HEK293 (cell line): ENCODE measurements around the gene RBFOX2.
A peak's percentile ranks its signal among the peaks of the same experiment; 100 is the strongest.

ENCODE experiments used
- CTCF ChIA-PET: fragments of 350-600 bp; formaldehyde crosslinking; extraction: SDS; loops from one replicate; lab custom pipeline; 2021; ENCODE audit warnings: antibody characterized with exemption; lab: Yijun Ruan, JAX
- POLR2A ChIA-PET: fragments of 300-600 bp; formaldehyde crosslinking; extraction: SDS; loops from one replicate; lab custom pipeline; 2020; ENCODE audit warnings: antibody characterized with exemption, inconsistent platforms; lab: Yijun Ruan, JAX
- H3K27ac ChIP-seq: fragments of 200-500 bp; sonication (Bioruptor generic); 2 replicates; pipeline ENCODE4 v1.5.1; 2014; ENCODE audit warnings: low read depth, low read length, control low read depth, inconsistent platforms; ENCODE audit errors: extremely low read depth
- H3K36me3 ChIP-seq, 2 experiments: fragments of 200-500 bp in 1 of 2; sonication (Bioruptor generic) in 1 of 2; 1 replicate in 1 of 2; 2 replicates in 1 of 2; pipeline ENCODE4 v1.5.1; 2014 to 2017; ENCODE audit warnings: inconsistent platforms in 2 of 2, low read length in 2 of 2; ENCODE audit not compliant: control insufficient read depth in 2 of 2, insufficient read depth in 1 of 2
- H3K4me1 ChIP-seq: fragments of 200-500 bp; sonication (Bioruptor generic); 2 replicates; pipeline ENCODE4 v1.5.1; 2014; ENCODE audit warnings: mild to moderate bottlenecking, low read length, inconsistent platforms; ENCODE audit not compliant: control insufficient read depth, insufficient read depth
- H3K4me3 ChIP-seq: 2 replicates; pipeline ENCODE4 v1.5.1; 2011; ENCODE audit warnings: low read depth, mild to moderate bottlenecking, control low read depth, low read length, moderate library complexity
- H3K9me3 ChIP-seq: fragments of 200-500 bp; sonication (Bioruptor generic); 2 replicates; pipeline ENCODE4 v1.5.1; 2014; ENCODE audit warnings: low read depth, low read length, inconsistent platforms; ENCODE audit not compliant: control insufficient read depth, insufficient read depth
- AEBP2 ChIP-seq: fragments of 450-650 bp; formaldehyde crosslinking; IDR thresholded peaks from 2 replicates; pipeline ENCODE4 v1.5.1; 2016; ENCODE audit warnings: missing biosample characterization, missing genetic modification characterization, borderline replicate concordance
- EGR2 ChIP-seq: fragments of 450-650 bp; formaldehyde crosslinking; IDR thresholded peaks from 2 replicates; pipeline ENCODE4 v1.5.1; 2016; ENCODE audit warnings: low read depth, missing biosample characterization, missing genetic modification characterization
- GLI2 ChIP-seq: fragments of 450-650 bp; formaldehyde crosslinking; IDR thresholded peaks from 2 replicates; pipeline ENCODE4; 2017; ENCODE audit warnings: missing biosample characterization, missing genetic modification characterization, low read depth, borderline replicate concordance
- KLF16 ChIP-seq: fragments of 450-650 bp; formaldehyde crosslinking; IDR thresholded peaks from 2 replicates; pipeline ENCODE4 v1.5.1; 2017; ENCODE audit warnings: missing biosample characterization, missing genetic modification characterization
- KLF8 ChIP-seq: fragments of 450-650 bp; formaldehyde crosslinking; IDR thresholded peaks from 2 replicates; pipeline ENCODE4 v1.5.1; 2016; ENCODE audit warnings: missing biosample characterization, missing genetic modification characterization
- KLF9 ChIP-seq: fragments of 450-650 bp; formaldehyde crosslinking; IDR thresholded peaks from 2 replicates; pipeline ENCODE4 v1.5.1; 2016; ENCODE audit warnings: missing biosample characterization, missing genetic modification characterization, low read depth
- MZF1 ChIP-seq: fragments of 450-650 bp; formaldehyde crosslinking; IDR thresholded peaks from 2 replicates; pipeline ENCODE4 v1.5.1; 2017; ENCODE audit warnings: missing biosample characterization, missing genetic modification characterization, borderline replicate concordance
- REST ChIP-seq: fragments of 450-650 bp; formaldehyde crosslinking; IDR thresholded peaks from 2 replicates; pipeline ENCODE4 v1.5.1; 2016; ENCODE audit warnings: missing biosample characterization, missing genetic modification characterization
- SETDB1 ChIP-seq: IDR thresholded peaks from one replicate; pipeline ENCODE4 v1.6.1; 2017; ENCODE audit warnings: mild to moderate bottlenecking, low read length, moderate library complexity, mixed read lengths; ENCODE audit not compliant: insufficient read length
- SP7 ChIP-seq: fragments of 450-650 bp; formaldehyde crosslinking; IDR thresholded peaks from 2 replicates; pipeline ENCODE4 v1.5.1; 2016; ENCODE audit warnings: missing biosample characterization, missing genetic modification characterization
- ZBTB1 ChIP-seq: fragments of 450-650 bp; formaldehyde crosslinking; IDR thresholded peaks from 2 replicates; pipeline ENCODE4 v1.5.1; 2016; ENCODE audit warnings: missing biosample characterization, missing genetic modification characterization
- ZBTB7A ChIP-seq: fragments of 450-650 bp; formaldehyde crosslinking; IDR thresholded peaks from 2 replicates; pipeline ENCODE4 v1.5.1; 2016; ENCODE audit warnings: low read depth, missing biosample characterization, missing genetic modification characterization
- ZFP37 ChIP-seq: fragments of 450-650 bp; formaldehyde crosslinking; IDR thresholded peaks from 2 replicates; pipeline ENCODE4 v1.5.1; 2016; ENCODE audit warnings: missing biosample characterization, missing genetic modification characterization
- ZNF10 ChIP-seq: fragments of 450-650 bp; formaldehyde crosslinking; IDR thresholded peaks from 2 replicates; pipeline ENCODE4 v1.5.1; 2017; ENCODE audit warnings: missing biosample characterization, missing genetic modification characterization
- ZNF112 ChIP-seq: fragments of 450-650 bp; formaldehyde crosslinking; IDR thresholded peaks from 2 replicates; pipeline ENCODE4 v1.5.0; 2017; ENCODE audit warnings: missing biosample characterization, missing genetic modification characterization
- ZNF184 ChIP-seq: fragments of 450-650 bp; IDR thresholded peaks from 2 replicates; pipeline ENCODE4 v1.5.1; 2018; ENCODE audit warnings: missing biosample characterization, mild to moderate bottlenecking, missing genetic modification characterization
- ZNF274 ChIP-seq, 2 experiments: fragments of 200-500 bp in 1 of 2; fragments of 450-650 bp in 1 of 2; sonication (Bioruptor generic) in 1 of 2; formaldehyde crosslinking in 1 of 2; IDR thresholded peaks; 2 replicates each; pipeline versions ENCODE4 v1.5.1 to v1.6.1; 2014 to 2016; ENCODE audit warnings: borderline replicate concordance in 1 of 2, inconsistent platforms in 1 of 2, low read length in 1 of 2, missing biosample characterization in 1 of 2, missing genetic modification characterization in 1 of 2
- ZNF391 ChIP-seq: fragments of 450-650 bp; formaldehyde crosslinking; IDR thresholded peaks from 2 replicates; pipeline ENCODE4 v1.5.1; 2016; ENCODE audit warnings: low read depth, missing biosample characterization, missing genetic modification characterization, borderline replicate concordance
- ZNF394 ChIP-seq: fragments of 450-650 bp; formaldehyde crosslinking; IDR thresholded peaks from 2 replicates; pipeline ENCODE4 v1.5.1; 2016; ENCODE audit warnings: missing biosample characterization, missing genetic modification characterization, mild to moderate bottlenecking, moderate library complexity, borderline replicate concordance
- ZNF501 ChIP-seq: fragments of 450-650 bp; formaldehyde crosslinking; IDR thresholded peaks from 2 replicates; pipeline ENCODE4 v1.5.1; 2016; ENCODE audit warnings: missing biosample characterization, missing genetic modification characterization
- ZNF610 ChIP-seq: fragments of 450-650 bp; formaldehyde crosslinking; IDR thresholded peaks from 2 replicates; pipeline ENCODE4 v1.5.1; 2016; ENCODE audit warnings: missing biosample characterization, missing genetic modification characterization, borderline replicate concordance
- ZNF664 ChIP-seq: fragments of 450-650 bp; formaldehyde crosslinking; IDR thresholded peaks from 2 replicates; pipeline ENCODE4 v1.5.1; 2016; ENCODE audit warnings: missing biosample characterization, missing genetic modification characterization
- ZNF792 ChIP-seq: fragments of 450-650 bp; formaldehyde crosslinking; IDR thresholded peaks from 2 replicates; pipeline ENCODE4 v1.5.1; 2016; ENCODE audit warnings: missing biosample characterization, missing genetic modification characterization
- ZNF830 ChIP-seq: fragments of 450-650 bp; IDR thresholded peaks from 2 replicates; pipeline ENCODE4 v1.5.0; 2018; ENCODE audit warnings: missing biosample characterization, missing genetic modification characterization, low read depth, mild to moderate bottlenecking, moderate library complexity
- ZXDB ChIP-seq: fragments of 450-650 bp; formaldehyde crosslinking; IDR thresholded peaks from 2 replicates; pipeline ENCODE4 v1.5.1; 2016; ENCODE audit warnings: missing biosample characterization, missing genetic modification characterization
- TF ChIP-seq, protein P1 (sequence below): fragments of 450-650 bp; formaldehyde crosslinking; IDR thresholded peaks from 2 replicates; pipeline ENCODE4 v1.5.1; 2016; ENCODE audit warnings: missing biosample characterization, missing genetic modification characterization

The RBFOX2 gene

DNA sequence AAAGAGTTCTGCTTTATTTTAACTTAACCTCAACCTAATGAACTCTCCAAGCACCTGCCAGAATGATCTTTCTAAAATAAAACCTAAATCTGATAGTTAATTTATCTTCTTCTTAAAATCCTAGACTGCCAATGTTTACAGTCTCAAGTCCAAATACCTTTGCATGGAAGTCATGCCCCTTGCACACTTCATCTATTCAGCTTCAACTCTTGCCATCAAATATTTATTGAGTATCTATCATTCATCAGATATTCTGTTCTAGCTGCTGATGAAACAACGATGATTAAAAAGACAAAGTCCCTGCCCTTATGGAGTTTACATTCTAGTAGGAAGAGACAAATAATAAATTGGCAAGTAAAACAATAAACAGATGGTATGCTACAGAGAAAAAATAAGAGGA is 209.2 kb downstream of the RBFOX2 start (continued):
- no peak for TF ChIP-seq ZNF610
- no peak for TF ChIP-seq ZNF830 (tag by site-specific recombination)
- TF ChIP-seq ZNF391 (tag by site-specific recombination) = no peak
- no peak for TF ChIP-seq ZNF184

DNA sequence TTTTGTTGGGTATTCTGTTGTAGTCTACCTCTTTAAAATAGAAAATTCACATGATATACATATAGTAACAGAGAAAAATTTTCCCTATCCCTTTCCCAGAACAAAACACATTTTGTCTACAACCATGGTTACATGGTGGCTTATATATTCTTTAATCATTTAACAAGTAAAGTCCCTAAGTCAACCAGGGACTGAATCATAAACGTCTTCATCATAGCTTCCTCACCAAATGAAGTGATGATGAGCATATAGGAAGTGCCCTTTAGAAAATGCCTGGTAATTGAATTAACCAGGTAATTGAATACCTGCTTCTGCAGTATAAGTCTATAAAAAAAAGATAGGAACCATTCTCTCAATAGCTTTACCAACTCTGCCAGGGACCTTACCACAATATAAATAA is 209.7 kb downstream of the RBFOX2 start:
- no peak overlapping the region for H3K27ac ChIP-seq
- no peaks in the 10 kb centered on the region for H3K9me3 ChIP-seq
- no peak overlapping the region for H3K4me3 ChIP-seq
- CTCF ChIA-PET = interaction anchor here (0.6 kb wide), 1 partner anchor 37 kb away, joined by 3 read pairs; no protein-coding TSS in a partner anchor
- POLR2A ChIA-PET = no interaction called here
- no peaks in the 10 kb centered on the region for H3K4me1 ChIP-seq
- TF ChIP-seq KLF16 = no peak
- no peak for TF ChIP-seq GLI2 (tag by site-specific recombination)
- TF ChIP-seq ZNF664 (tag by site-specific recombination) = no peak
- TF ChIP-seq ZNF394 = no peak
- no peak for TF ChIP-seq ZNF112 (tag by site-specific recombination)
- TF ChIP-seq, protein P1, sequence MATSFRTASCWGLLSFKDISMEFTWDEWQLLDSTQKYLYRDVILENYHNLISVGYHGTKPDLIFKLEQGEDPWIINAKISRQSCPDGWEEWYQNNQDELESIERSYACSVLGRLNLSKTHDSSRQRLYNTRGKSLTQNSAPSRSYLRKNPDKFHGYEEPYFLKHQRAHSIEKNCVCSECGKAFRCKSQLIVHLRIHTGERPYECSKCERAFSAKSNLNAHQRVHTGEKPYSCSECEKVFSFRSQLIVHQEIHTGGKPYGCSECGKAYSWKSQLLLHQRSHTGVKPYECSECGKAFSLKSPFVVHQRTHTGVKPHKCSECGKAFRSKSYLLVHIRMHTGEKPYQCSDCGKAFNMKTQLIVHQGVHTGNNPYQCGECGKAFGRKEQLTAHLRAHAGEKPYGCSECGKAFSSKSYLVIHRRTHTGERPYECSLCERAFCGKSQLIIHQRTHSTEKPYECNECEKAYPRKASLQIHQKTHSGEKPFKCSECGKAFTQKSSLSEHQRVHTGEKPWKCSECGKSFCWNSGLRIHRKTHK (tag by site-specific recombination) = no peak
- no peak for TF ChIP-seq MZF1 (tag by site-specific recombination)
- H3K36me3 ChIP-seq = peaks cover 3% of the 10 kb centered on the region in 2 experiments; a peak in 1 of 3 replicates

- H3K27ac ChIP-seq = no peak overlapping the region
- H3K9me3 ChIP-seq = no peaks in the 10 kb centered on the region
- no peaks in the 10 kb centered on the region for H3K4me1 ChIP-seq
- CTCF ChIA-PET = interaction anchor here (1.1 kb wide), 1 partner anchor 59 kb away, joined by 3 read pairs; no protein-coding TSS in a partner anchor
- H3K36me3 ChIP-seq = peaks cover 20 to 25% of the 10 kb centered on the region in 2 experiments
- POLR2A ChIA-PET = no interaction called here
- H3K4me3 ChIP-seq = no peak overlapping the region
- TF ChIP-seq EGR2 (tag by site-specific recombination) (no peak), ZBTB1 (no peak), SETDB1 (peak; percentile 58), AEBP2 (tag by site-specific recombination) (no peak), KLF8 (tag by site-specific recombination) (no peak), ZNF10 (tag by site-specific recombination) (no peak), SP7 (tag by site-specific recombination) (no peak), ZNF274 (IDR thresholded peaks at IDR 0.05; ENCODE audit: low read length) (no peak), ZNF274 (tag by site-specific recombination; IDR thresholded peaks at IDR 0.05; ENCODE audit: borderline replicate concordance) (peak; percentile 53; the same call in 1 of the 2 replicates), ZFP37 (no peak), ZNF792 (tag by site-specific recombination) (no peak), REST (tag by site-specific recombination) (no peak), ZNF501 (tag by site-specific recombination) (no peak), ZXDB (tag by site-specific recombination) (no peak), ZBTB7A (tag by site-specific recombination) (no peak), KLF9 (tag by site-specific recombination) (no peak)
- TF ChIP-seq, all 188 proteins: peak for 2
Observed at GRCh38 chr22:35812600-35812999, 216.0 kb downstream of the RBFOX2 start.
